KMS-11 (cell line): ENCODE measurements around the gene ZBTB26.
A peak's percentile ranks its signal among the peaks of the same experiment; 100 is the strongest.

Experiments used
- H2AFZ ChIP-seq: fragments of 200-600 bp; sonication (generic); 2 replicates; pipeline ENCODE4 v1.6.1; 2016; ENCODE audit warnings: antibody characterized with exemption, mixed run types, low read depth
- H3K27ac ChIP-seq: fragments of 200-600 bp; sonication (generic); 2 replicates; pipeline ENCODE4 v1.6.1; 2016; ENCODE audit warnings: mild to moderate bottlenecking, mixed run types
- H3K27me3 ChIP-seq: fragments of 200-600 bp; sonication (generic); 2 replicates; pipeline ENCODE4 v1.6.1; 2017; ENCODE audit warnings: mild to moderate bottlenecking, low read depth, mixed run types, moderate library complexity; ENCODE audit not compliant: insufficient read depth
- H3K36me3 ChIP-seq: fragments of 200-600 bp; sonication (generic); 2 replicates; pipeline ENCODE4 v1.6.1; 2017; ENCODE audit warnings: mild to moderate bottlenecking, mixed run types; ENCODE audit not compliant: insufficient read depth
- H3K4me1 ChIP-seq: fragments of 200-600 bp; sonication (generic); 2 replicates; pipeline ENCODE4 v1.6.1; 2016; ENCODE audit warnings: mild to moderate bottlenecking, low read depth, mixed run types; ENCODE audit not compliant: poor library complexity, severe bottlenecking
- H3K4me2 ChIP-seq: fragments of 200-600 bp; sonication (generic); 2 replicates; pipeline ENCODE4 v1.7.0; 2016; ENCODE audit warnings: mild to moderate bottlenecking, mixed run types
- H3K4me3 ChIP-seq: fragments of 200-600 bp; sonication (generic); IDR thresholded peaks from 2 replicates; pipeline ENCODE4 v1.6.1; 2017; ENCODE audit warnings: low read depth, low read length, mixed read lengths; ENCODE audit not compliant: insufficient read depth
- H3K79me2 ChIP-seq: fragments of 200-600 bp; sonication (generic); 2 replicates; pipeline ENCODE4 v1.6.1; 2016; ENCODE audit warnings: low read depth, mixed run types; ENCODE audit not compliant: insufficient read depth
- H3K9ac ChIP-seq: fragments of 200-600 bp; sonication (generic); 2 replicates; pipeline ENCODE4 v1.6.1; 2016; ENCODE audit warnings: mild to moderate bottlenecking, mixed run types
- H4K20me1 ChIP-seq: fragments of 200-600 bp; sonication (generic); 2 replicates; pipeline ENCODE4 v1.6.1; 2016; ENCODE audit warnings: mild to moderate bottlenecking, mixed run types; ENCODE audit not compliant: insufficient read depth
- TF ChIP-seq, protein P1 (sequence below): fragments of 200-600 bp; sonication (generic); conservative IDR thresholded peaks from 2 replicates; pipeline ENCODE4 v1.6.1; 2017; ENCODE audit warnings: low read depth, mild to moderate bottlenecking, antibody characterized with exemption, low read length, moderate library complexity, mixed read lengths

Gene ZBTB26

DNA sequence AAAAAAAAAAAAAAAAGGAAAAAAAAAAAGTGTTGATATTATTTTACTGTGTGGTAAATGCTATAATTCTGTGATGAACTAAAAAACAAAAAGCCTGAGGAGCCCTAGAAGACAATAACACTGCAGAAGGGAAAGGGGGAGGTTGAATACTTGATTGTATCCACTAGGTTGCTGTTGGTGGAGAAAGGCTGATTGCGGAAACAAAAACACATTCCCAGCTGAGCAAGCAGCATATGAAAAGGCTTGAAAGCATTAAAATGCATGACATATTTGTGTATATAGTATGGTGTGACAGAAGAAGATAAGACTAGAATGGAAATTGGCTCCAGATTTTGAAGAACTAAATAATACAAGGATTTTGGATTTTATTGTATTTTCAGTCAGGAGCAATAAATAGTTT, 18.4 kb upstream of the ZBTB26 start:
- Histone ChIP-seq H3K27ac (no peak overlapping the region), H3K4me1 (peaks cover 48% of the 10 kb centered on the region), H2AFZ (no peak overlapping the region), H3K4me2 (peak overlapping the region; percentile 85), H3K36me3 (no peaks in the 10 kb centered on the region), H3K9ac (no peak overlapping the region), H3K4me3 (no peak overlapping the region), H3K27me3 (no peaks in the 10 kb centered on the region), H4K20me1 (no peaks in the 10 kb centered on the region), H3K79me2 (peaks cover 72% of the 10 kb centered on the region)
- TF ChIP-seq, protein P1, sequence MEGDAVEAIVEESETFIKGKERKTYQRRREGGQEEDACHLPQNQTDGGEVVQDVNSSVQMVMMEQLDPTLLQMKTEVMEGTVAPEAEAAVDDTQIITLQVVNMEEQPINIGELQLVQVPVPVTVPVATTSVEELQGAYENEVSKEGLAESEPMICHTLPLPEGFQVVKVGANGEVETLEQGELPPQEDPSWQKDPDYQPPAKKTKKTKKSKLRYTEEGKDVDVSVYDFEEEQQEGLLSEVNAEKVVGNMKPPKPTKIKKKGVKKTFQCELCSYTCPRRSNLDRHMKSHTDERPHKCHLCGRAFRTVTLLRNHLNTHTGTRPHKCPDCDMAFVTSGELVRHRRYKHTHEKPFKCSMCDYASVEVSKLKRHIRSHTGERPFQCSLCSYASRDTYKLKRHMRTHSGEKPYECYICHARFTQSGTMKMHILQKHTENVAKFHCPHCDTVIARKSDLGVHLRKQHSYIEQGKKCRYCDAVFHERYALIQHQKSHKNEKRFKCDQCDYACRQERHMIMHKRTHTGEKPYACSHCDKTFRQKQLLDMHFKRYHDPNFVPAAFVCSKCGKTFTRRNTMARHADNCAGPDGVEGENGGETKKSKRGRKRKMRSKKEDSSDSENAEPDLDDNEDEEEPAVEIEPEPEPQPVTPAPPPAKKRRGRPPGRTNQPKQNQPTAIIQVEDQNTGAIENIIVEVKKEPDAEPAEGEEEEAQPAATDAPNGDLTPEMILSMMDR, result no peak

GRCh38 chr9:122948313-122948712, 17.0 kb upstream of the ZBTB26 start:
- H3K4me1 ChIP-seq, result peaks cover 48% of the 10 kb centered on the region
- H3K4me3 ChIP-seq, result no peak overlapping the region
- no peak overlapping the region for H3K9ac ChIP-seq
- H2AFZ ChIP-seq, result no peak overlapping the region
- H3K36me3 ChIP-seq, result no peaks in the 10 kb centered on the region
- TF ChIP-seq, protein P1, result no peak
- H3K79me2 ChIP-seq, result peaks cover 70% of the 10 kb centered on the region
- no peaks in the 10 kb centered on the region for H3K27me3 ChIP-seq
- H4K20me1 ChIP-seq, result no peaks in the 10 kb centered on the region
- no peak overlapping the region for H3K4me2 ChIP-seq
- no peak overlapping the region for H3K27ac ChIP-seq

DNA sequence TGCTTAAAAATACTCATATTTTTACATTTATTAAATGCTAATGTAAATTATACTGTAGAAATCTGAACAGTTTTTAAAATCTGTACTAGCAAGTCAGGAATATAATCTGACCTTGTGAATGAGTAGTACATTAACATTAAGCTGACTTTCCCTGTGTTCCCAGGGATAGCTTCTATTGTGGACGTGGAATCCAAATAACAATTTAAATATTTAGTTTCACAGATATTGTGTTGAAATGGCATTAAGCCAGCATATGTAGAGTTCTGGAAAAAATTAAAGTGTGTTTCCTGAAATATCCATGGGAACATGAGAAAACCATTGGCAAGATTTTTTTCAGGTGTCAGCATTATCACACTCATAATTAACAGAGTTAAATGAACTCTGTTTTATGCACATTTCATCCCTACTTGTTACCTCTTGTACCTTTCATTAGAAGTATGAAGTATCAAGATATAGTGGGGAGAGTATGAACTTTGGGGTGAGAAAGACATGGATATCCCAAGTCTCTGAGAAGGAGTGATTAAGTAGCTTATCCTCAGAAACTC, 15.2 kb upstream of the ZBTB26 start:
- no peaks in the 10 kb centered on the region for H3K36me3 ChIP-seq
- H3K27ac ChIP-seq, result no peak overlapping the region
- H3K9ac ChIP-seq, result no peak overlapping the region
- H3K4me2 ChIP-seq, result no peak overlapping the region
- no peaks in the 10 kb centered on the region for H4K20me1 ChIP-seq
- no peak overlapping the region for H3K4me3 ChIP-seq
- H2AFZ ChIP-seq, result no peak overlapping the region
- no peaks in the 10 kb centered on the region for H3K27me3 ChIP-seq
- peaks cover 72% of the 10 kb centered on the region for H3K79me2 ChIP-seq
- TF ChIP-seq, protein P1, result no peak
- peaks cover 53% of the 10 kb centered on the region for H3K4me1 ChIP-seq

DNA sequence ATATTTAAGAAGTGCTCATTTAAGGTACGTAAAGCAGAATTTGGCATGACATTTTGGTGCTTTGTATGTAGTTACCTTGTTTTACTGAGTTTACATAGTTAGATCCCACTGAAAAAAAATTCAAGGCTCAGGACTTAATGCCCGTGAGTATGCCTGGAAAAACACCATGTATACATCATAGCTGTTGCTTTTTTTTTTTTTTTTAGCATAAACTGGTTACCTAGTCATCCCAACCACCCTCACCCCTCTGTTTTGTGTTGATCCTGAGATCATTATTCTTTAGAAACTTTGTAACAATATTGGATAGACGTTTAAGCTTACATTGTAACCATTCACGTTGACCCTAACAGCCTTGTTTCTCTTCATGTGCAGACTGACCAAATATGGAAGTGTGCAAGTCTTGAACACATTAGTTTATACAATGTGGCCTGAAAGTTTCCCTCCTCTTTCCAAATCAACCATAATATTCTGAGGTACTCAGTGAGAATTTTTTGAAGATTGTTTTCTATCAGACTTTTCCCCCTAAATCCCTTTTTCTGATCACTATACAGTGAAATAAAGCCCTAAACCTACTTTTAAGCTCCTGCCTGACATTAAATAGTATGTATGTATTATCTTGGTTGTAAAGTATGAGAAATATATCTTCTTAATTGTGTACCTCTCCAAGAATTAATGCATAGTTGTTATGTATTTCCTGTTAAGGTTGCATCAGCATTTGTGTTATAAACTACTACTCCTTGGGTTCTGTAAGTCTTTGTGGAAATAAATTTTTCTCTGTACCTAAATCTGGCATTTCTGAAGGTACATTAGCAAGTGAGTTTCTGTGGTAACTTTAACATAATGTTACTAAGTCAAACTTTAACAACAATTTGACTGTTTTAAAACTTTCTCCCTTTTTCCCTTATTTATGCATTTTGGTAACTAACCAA, 13.9 kb upstream of the ZBTB26 start:
- no peak overlapping the region for H3K4me2 ChIP-seq
- no peak overlapping the region for H2AFZ ChIP-seq
- H3K36me3 ChIP-seq, result no peaks in the 10 kb centered on the region
- TF ChIP-seq, protein P1, result no peak
- no peaks in the 10 kb centered on the region for H3K27me3 ChIP-seq
- H3K4me3 ChIP-seq, result no peak overlapping the region
- no peaks in the 10 kb centered on the region for H4K20me1 ChIP-seq
- H3K4me1 ChIP-seq, result peaks cover 44% of the 10 kb centered on the region
- H3K79me2 ChIP-seq, result peaks cover 66% of the 10 kb centered on the region
- H3K27ac ChIP-seq, result no peak overlapping the region
- no peak overlapping the region for H3K9ac ChIP-seq
